HepG2 (cell line): ENCODE data around the gene COX5B. TPM values are rescaled to one million over a fixed set of nuclear protein-coding genes. Genes with fewer than 3 reads are reported as not detected.
A peak's percentile ranks its signal among the peaks of the same experiment; 100 is the strongest.

Source experiments
- ATAC-seq: fragments of 200-7000 bp; cut with Tn5 transposase; 3 replicates; pipeline ENCODE4 v1.9.1; 2020; ENCODE audit warnings: mild to moderate bottlenecking, moderate library complexity
- BruUV-seq: library from RNA; stranded (reverse); fragments of 400-500 nt; replicated peaks from 2 replicates; lab custom pipeline; 2021; lab: Mats Ljungman, UMichigan
- CTCF ChIA-PET: fragments of 300-600 bp; formaldehyde crosslinking; extraction: SDS; loops from one replicate; lab custom pipeline; 2021; ENCODE audit warnings: low total read pairs, inconsistent platforms, low intra/inter-chr PET ratio; lab: Yijun Ruan, JAX
- POLR2A ChIA-PET: fragments of 350-600 bp; sonication (Branson Sonifier 250); formaldehyde crosslinking; loops from one replicate; lab custom pipeline; 2020; ENCODE audit warnings: antibody characterized with exemption, inconsistent platforms; lab: Yijun Ruan, JAX
- DNase-seq: peaks from one replicate; pipeline ENCODE4 v3.0.0-alpha.2; 2015; ENCODE audit warnings: low spot score
- FAIRE-seq: peaks from 3 replicates; lab custom pipeline; 2011; peaks lifted over from hg19 to GRCh38; lab: Jason Lieb, UNC
- H2AFZ ChIP-seq: one replicate; pipeline ENCODE4 v1.6.1; 2011; ENCODE audit warnings: low read length, inconsistent platforms
- H3K27ac ChIP-seq: fragments of 300-600 bp; 3 replicates; pipeline ENCODE4 v1.8.0; 2011; ENCODE audit warnings: mixed run types, mild to moderate bottlenecking, mixed read lengths, low read length, inconsistent platforms; ENCODE audit not compliant: insufficient read depth; ENCODE audit errors: extremely low read length
- H3K27me3 ChIP-seq, 2 experiments: fragments of 200-600 bp in 1 of 2; 2 replicates in 1 of 2; 3 replicates in 1 of 2; pipeline versions ENCODE4 v1.6.0 to v1.8.0; 2011; ENCODE audit warnings: low read length in 2 of 2, mild to moderate bottlenecking in 2 of 2, moderate library complexity in 2 of 2, inconsistent platforms in 1 of 2; ENCODE audit not compliant: insufficient read depth in 2 of 2, control insufficient read depth in 1 of 2
- H3K36me3 ChIP-seq, 2 experiments: fragments of 200-600 bp in 1 of 2; replicated peaks in 1 of 2; 2 replicates in 1 of 2; 3 replicates in 1 of 2; pipeline versions ENCODE4 v1.5.1 to v1.8.0; 2011; ENCODE audit warnings: low read length in 2 of 2, inconsistent platforms in 1 of 2; ENCODE audit not compliant: insufficient read depth in 2 of 2, control insufficient read depth in 1 of 2
- H3K4me1 ChIP-seq: 2 replicates; pipeline ENCODE4 v1.5.1; 2012; ENCODE audit warnings: low read length, inconsistent platforms; ENCODE audit not compliant: insufficient read depth
- H3K4me2 ChIP-seq: 2 replicates; pipeline ENCODE4 v1.6.0; 2011; ENCODE audit warnings: low read depth, low read length, inconsistent platforms
- H3K4me3 ChIP-seq, 3 experiments: fragments of 200-600 bp in 1 of 3; sonication (generic), shearing (Covaris generic) in 1 of 3; replicated peaks in 1 of 3; 2 replicates each; pipeline ENCODE4 v1.5.1; 2011 to 2016; ENCODE audit warnings: low read length in 3 of 3, inconsistent platforms in 2 of 3, low read depth in 2 of 3, mild to moderate bottlenecking in 2 of 3, control low read depth in 1 of 3, mixed read lengths in 1 of 3; ENCODE audit not compliant: insufficient read depth in 1 of 3
- H3K79me2 ChIP-seq: one replicate; pipeline ENCODE4 v1.6.1; 2011; ENCODE audit warnings: low read length, inconsistent platforms; ENCODE audit not compliant: insufficient read depth
- H3K9ac ChIP-seq: 2 replicates; pipeline ENCODE4 v1.6.0; 2011; ENCODE audit warnings: mild to moderate bottlenecking, low read depth, low read length, inconsistent platforms; ENCODE audit not compliant: insufficient read depth
- H3K9me3 ChIP-seq: 2 replicates; pipeline ENCODE4 v1.5.1; 2012; ENCODE audit warnings: mild to moderate bottlenecking, low read length
- H4K20me1 ChIP-seq: 2 replicates; pipeline ENCODE4 v1.6.0; 2011; ENCODE audit warnings: inconsistent platforms, mild to moderate bottlenecking, low read length, moderate library complexity; ENCODE audit not compliant: insufficient read depth
- AGO2 ChIP-seq: fragments of 200-400 bp; formaldehyde crosslinking; optimal IDR thresholded peaks from 2 replicates; pipeline ENCODE3; 2017; ENCODE audit warnings: mild to moderate bottlenecking, low read depth, low read length, moderate library complexity
- ARID3A ChIP-seq: IDR thresholded peaks from 2 replicates; pipeline ENCODE4 v1.6.1; 2012; ENCODE audit warnings: low read depth, low read length, improper control_type of control experiment
- EP300 ChIP-seq, 3 experiments: sonication (generic) in 1 of 3; formaldehyde crosslinking in 1 of 3; IDR thresholded peaks; 2 replicates each; pipeline versions ENCODE4 v1.5.1 to v1.6.1; 2011 to 2020; ENCODE audit warnings: low read depth in 2 of 3, low read length in 2 of 3, borderline replicate concordance in 1 of 3, improper control_type of control experiment in 1 of 3, mild to moderate bottlenecking in 1 of 3, missing genetic modification reagents in 1 of 3, moderate library complexity in 1 of 3
- ESRRA ChIP-seq: sonication (generic); formaldehyde crosslinking; IDR thresholded peaks from 2 replicates; pipeline ENCODE4 v1.5.1; 2020; ENCODE audit warnings: mild to moderate bottlenecking, low read depth, missing genetic modification reagents
- HNRNPL ChIP-seq: fragments of 200-400 bp; formaldehyde crosslinking; IDR thresholded peaks from 2 replicates; pipeline ENCODE4 v1.6.1; 2017; ENCODE audit warnings: mild to moderate bottlenecking, low read depth, low read length
- HNRNPUL1 ChIP-seq: fragments of 200-400 bp; formaldehyde crosslinking; IDR thresholded peaks from 2 replicates; pipeline ENCODE4 v1.6.1; 2017; ENCODE audit warnings: low read depth, mild to moderate bottlenecking, low read length, moderate library complexity
- JUND ChIP-seq: sonication (generic); formaldehyde crosslinking; IDR thresholded peaks from 2 replicates; pipeline ENCODE4 v1.8.0; 2022; ENCODE audit warnings: mild to moderate bottlenecking, missing genetic modification reagents
- MBD4 ChIP-seq: IDR thresholded peaks from 2 replicates; pipeline ENCODE4 v1.6.1; 2012; ENCODE audit warnings: low read length, inconsistent platforms, borderline replicate concordance
- POLR2A ChIP-seq, 2 experiments: IDR thresholded peaks; 2 replicates each; pipeline ENCODE4 v1.6.1; 2011; ENCODE audit warnings: low read depth in 2 of 2, low read length in 2 of 2, mild to moderate bottlenecking in 1 of 2, moderate library complexity in 1 of 2; ENCODE audit not compliant: insufficient read depth in 1 of 2
- RBFOX2 ChIP-seq: fragments of 200-400 bp; formaldehyde crosslinking; IDR thresholded peaks from 2 replicates; pipeline ENCODE4 v1.6.1; 2017; ENCODE audit warnings: low read depth, mild to moderate bottlenecking, low read length
- RBM22 ChIP-seq: fragments of 200-400 bp; formaldehyde crosslinking; optimal IDR thresholded peaks from 2 replicates; pipeline ENCODE3; 2017; ENCODE audit warnings: mild to moderate bottlenecking, low read length, moderate library complexity
- SIN3A ChIP-seq: IDR thresholded peaks from 2 replicates; pipeline ENCODE4 v1.6.1; 2011; ENCODE audit warnings: low read depth, mild to moderate bottlenecking, control low read depth, low read length, borderline replicate concordance
- SNAI1 ChIP-seq: sonication (generic); formaldehyde crosslinking; IDR thresholded peaks from 2 replicates; pipeline ENCODE4 v1.5.0; 2020; ENCODE audit warnings: mild to moderate bottlenecking, missing genetic modification reagents, borderline replicate concordance
- SOX5 ChIP-seq: IDR thresholded peaks from 2 replicates; pipeline ENCODE4 v1.6.1; 2016; ENCODE audit warnings: borderline replicate concordance
- TFDP2 ChIP-seq: sonication (generic); formaldehyde crosslinking; IDR thresholded peaks from 2 replicates; pipeline ENCODE4 v1.4.0; 2020; ENCODE audit warnings: missing genetic modification reagents
- THYN1 ChIP-seq: sonication (generic); formaldehyde crosslinking; IDR thresholded peaks from 2 replicates; pipeline ENCODE4 v1.8.1; 2023; ENCODE audit warnings: low read depth, mild to moderate bottlenecking, moderate library complexity, missing genetic modification reagents, borderline replicate concordance
- ZBTB20 ChIP-seq: sonication (generic); formaldehyde crosslinking; IDR thresholded peaks from 2 replicates; pipeline ENCODE4 v1.8.1; 2023; ENCODE audit warnings: missing genetic modification reagents, low read depth, mild to moderate bottlenecking, borderline replicate concordance
- ZNF160 ChIP-seq: sonication (generic); formaldehyde crosslinking; IDR thresholded peaks from 2 replicates; pipeline ENCODE4 v1.8.0; 2022; ENCODE audit warnings: mild to moderate bottlenecking, inconsistent platforms, missing genetic modification reagents
- ZNF431 ChIP-seq: sonication (generic); formaldehyde crosslinking; IDR thresholded peaks from 2 replicates; pipeline ENCODE4 v1.9.0; 2022; ENCODE audit warnings: missing genetic modification reagents, low read depth, mild to moderate bottlenecking, borderline replicate concordance
- ZNF577 ChIP-seq: sonication (generic); formaldehyde crosslinking; IDR thresholded peaks from 2 replicates; pipeline ENCODE4 v1.4.0; 2020; ENCODE audit warnings: mild to moderate bottlenecking, low read depth, missing genetic modification reagents, borderline replicate concordance
- ZNF614 ChIP-seq: IDR thresholded peaks from 2 replicates; pipeline ENCODE4 v1.6.1; 2018; ENCODE audit warnings: missing biosample characterization, missing genetic modification reagents, inconsistent platforms, borderline replicate concordance
- ZNF777 ChIP-seq: sonication (generic); formaldehyde crosslinking; IDR thresholded peaks from 2 replicates; pipeline ENCODE4 v1.4.0; 2020; ENCODE audit warnings: missing genetic modification reagents
- WGBS: methylation state at CpG from one replicate; pipeline ENCODE4 v1.1.6; 2017; ENCODE audit warnings: low lambda C conversion rate; 5-methylcytosine and 5-hydroxymethylcytosine counted together
- in situ Hi-C: cut with HindIII; loops from 2 replicates; pipeline ENCODE4 v1.10.0; 2017; ENCODE audit warnings: low pct_unique_long_range_greater_than_20kb; ENCODE audit not compliant: extremely low pct_ligation_motif_present
- intact Hi-C: fragments of 100-400 bp; cut with micrococcal nuclease; formaldehyde crosslinking; loops from one replicate; pipeline ENCODE4 v1.10.0; 2022; ENCODE audit not compliant: unreplicated experiment
- polyA plus RNA-seq, 8 experiments: library from polyadenylated mRNA; depleted of rRNA in 3 of 8; stranded (reverse) in 7 of 8; unstranded in 1 of 8; fragments of >200 nt; fragmentation: Illumina TruSeq in 4 of 8; extraction: Trizol in 4 of 8; gene quantifications; 2 replicates each; pipeline versions ENCODE4 v1.2.1 to v1.2.3, GENCODE V29; 2011 to 2016; ENCODE audit warnings: low read depth in 4 of 8, missing spikeins in 1 of 8, mixed read lengths in 1 of 8; ENCODE audit not compliant: insufficient read depth in 1 of 8
- total RNA-seq, 5 experiments: library from RNA; depleted of rRNA; stranded (reverse); fragments of >200 nt; fragmentation: Illumina TruSeq; extraction: Trizol; gene quantifications; 2 replicates each; pipeline ENCODE4 v1.2.3, GENCODE V29; 2016; ENCODE audit warnings: low read depth in 1 of 5

The COX5B gene
- total and polyA plus RNA-seq, 2 of the 13 experiments (the other 11 are each of a cell fraction or from before 2014, with no cell fraction given): 453 to 536 TPM

GRCh38 chr2:97657986-97658690 lies 12.3 kb downstream of the COX5B start:
- H3K4me3 ChIP-seq: no peak overlapping the region
- no peak overlapping the region for H3K27ac ChIP-seq
- in situ Hi-C loops (loop anchor here (25.0 kb wide), 1 partner anchor 1596 kb away; no protein-coding TSS in a partner anchor), intact Hi-C loops (no loop called here)
- H3K27me3 ChIP-seq: no peaks in the 10 kb centered on the region; a peak in 1 of 5 replicates
- peaks cover 20 to 41% of the 10 kb centered on the region in 2 experiments for H3K36me3 ChIP-seq
- no peak overlapping the region for H2AFZ ChIP-seq
- peaks cover 8% of the 10 kb centered on the region; the same call in 1 of the 2 replicates for H3K9me3 ChIP-seq
- no peak overlapping the region for H3K4me2 ChIP-seq
- no peak for FAIRE-seq
- DNase-seq: no peak
- ChIA-PET CTCF (no interaction called here), POLR2A (interaction anchor here (4.5 kb wide), 1 partner anchor 12 kb away, joined by 35 read pairs; the partner anchor contains the start of gene COX5B)
- no peak for ATAC-seq
- H3K79me2 ChIP-seq: peaks cover 18% of the 10 kb centered on the region
- H3K4me1 ChIP-seq: peaks cover 22% of the 10 kb centered on the region
- WGBS: 96% methylated on average over 29 of the region's 37 CpGs
- H3K9ac ChIP-seq: no peak overlapping the region
- H4K20me1 ChIP-seq: peaks cover 9% of the 10 kb centered on the region; the same call in 1 of the 2 replicates
- no TSS peak for BruUV-seq
- TF ChIP-seq ZBTB20 (CRISPR knock-in tag): no peak
- no peak for TF ChIP-seq ESRRA (CRISPR knock-in tag)
- 0 out of 2 replicates have a peak, but pooled peaks have one; percentile 23 for TF ChIP-seq ZNF160
- no peak for TF ChIP-seq ARID3A
- TF ChIP-seq SNAI1: no peak
- TF ChIP-seq RBFOX2: peak; percentile 66
- no peak for TF ChIP-seq EP300 (IDR thresholded peaks at IDR 0.05; ENCODE audit: low read depth in 2 of 2, low read length in 2 of 2)
- no peak for TF ChIP-seq EP300 (CRISPR knock-in tag; IDR thresholded peaks at IDR 0.05; ENCODE audit: borderline replicate concordance)
- TF ChIP-seq POLR2A (IDR thresholded peaks at IDR 0.05; ENCODE audit: insufficient read depth in 1 of 2, low read depth in 2 of 2, low read length in 2 of 2): 0 out of 4 replicates have a peak, but pooled peaks of 1 of the 2 experiments have one; percentile 20
- peak; percentile 84 for TF ChIP-seq AGO2
- TF ChIP-seq ZNF777 (CRISPR knock-in tag): no peak
- TF ChIP-seq RBM22: peak; percentile 8
- no peak for TF ChIP-seq ZNF577
- TF ChIP-seq THYN1 (CRISPR knock-in tag): no peak
- no peak for TF ChIP-seq MBD4
- no peak for TF ChIP-seq SOX5 (CRISPR knock-in tag)
- TF ChIP-seq ZNF431 (CRISPR knock-in tag): no peak
- TF ChIP-seq SIN3A: no peak
- no peak for TF ChIP-seq TFDP2 (CRISPR knock-in tag)
- no peak for TF ChIP-seq ZNF614 (CRISPR knock-in tag)
- TF ChIP-seq JUND: no peak
- 0 out of 2 replicates have a peak, but pooled peaks have one; percentile 48 for TF ChIP-seq HNRNPL
- no peak for TF ChIP-seq HNRNPUL1
